Tongue (tissue), 2 donors: ENCODE results near the gene GPR39. TPM values are rescaled to one million over a fixed set of nuclear protein-coding genes. Genes with fewer than 3 reads are reported as not detected.

Experiments used
- DNase-seq: peaks from one replicate; pipeline ENCODE4 v3.0.0-alpha.2; 2015
- total RNA-seq: library from RNA; depleted of rRNA; stranded (reverse); fragments of >200 nt; gene quantifications from one replicate; pipeline ENCODE4 v1.2.3, GENCODE V29; 2014

GPR39 gene
- total RNA-seq, 1 donor from 2014 or later = 0.10 TPM

- no peak for DNase-seq
Measured at GRCh38 chr2:132414081-132414480, 2.5 kb upstream of the GPR39 start.

GRCh38 chr2:132415256-132415914, 1.2 kb upstream of the GPR39 start:
- DNase-seq = no peak

GRCh38 chr2:132415915-132416722, 486 bp upstream of the GPR39 start:
- peak; percentile 84 for DNase-seq

- DNase-seq = no peak
Measured at GRCh38 chr2:132417430-132418035, 928 bp downstream of the GPR39 start.

GRCh38 chr2:132419235-132419634, 2.6 kb downstream of the GPR39 start:
- DNase-seq = no peak

GRCh38 chr2:132419941-132420340, 3.3 kb downstream of the GPR39 start:
- DNase-seq = no peak

GRCh38 chr2:132420816-132421805, 4.5 kb downstream of the GPR39 start:
- no peak for DNase-seq

GRCh38 chr2:132422736-132423135, 6.1 kb downstream of the GPR39 start:
- no peak for DNase-seq

GRCh38 chr2:132424526-132425121, 8.0 kb downstream of the GPR39 start:
- DNase-seq = peak; percentile 5

- DNase-seq = no peak
Measured at GRCh38 chr2:132426033-132426432, 9.4 kb downstream of the GPR39 start.

- no peak for DNase-seq
Measured at GRCh38 chr2:132426656-132427055, 10.1 kb downstream of the GPR39 start.

- DNase-seq = no peak
Measured at GRCh38 chr2:132429351-132429750, 12.7 kb downstream of the GPR39 start.

- DNase-seq = no peak
Measured at GRCh38 chr2:132429941-132430573, 13.5 kb downstream of the GPR39 start.

- DNase-seq = no peak
Measured at GRCh38 chr2:132430895-132431294, 14.3 kb downstream of the GPR39 start.

- DNase-seq = no peak
Measured at GRCh38 chr2:132437852-132438669, 21.5 kb downstream of the GPR39 start.

GRCh38 chr2:132438691-132439090, 22.1 kb downstream of the GPR39 start:
- DNase-seq = peak; percentile 16

GRCh38 chr2:132439703-132440398, 23.2 kb downstream of the GPR39 start:
- DNase-seq = no peak

- no peak for DNase-seq
Measured at GRCh38 chr2:132441051-132441450, 24.4 kb downstream of the GPR39 start.

GRCh38 chr2:132442278-132442677, 25.7 kb downstream of the GPR39 start:
- DNase-seq = no peak

GRCh38 chr2:132443106-132443505, 26.5 kb downstream of the GPR39 start:
- DNase-seq = no peak
